HG02642 (cell line): ENCODE measurements around the gene EPHB4.
"Not testable (repeated sequence)": the region's sequence is repeated elsewhere in the genome, so short reads cannot be mapped to it uniquely, and the experiment has no call there.

Source experiments
- ATAC-seq: cut with Tn5 transposase; IDR thresholded peaks from one replicate; pipeline ENCODE4 v1.9.1; 2021; ENCODE audit warnings: mild to moderate bottlenecking; ENCODE audit not compliant: unreplicated experiment, poor library complexity

The EPHB4 gene

DNA sequence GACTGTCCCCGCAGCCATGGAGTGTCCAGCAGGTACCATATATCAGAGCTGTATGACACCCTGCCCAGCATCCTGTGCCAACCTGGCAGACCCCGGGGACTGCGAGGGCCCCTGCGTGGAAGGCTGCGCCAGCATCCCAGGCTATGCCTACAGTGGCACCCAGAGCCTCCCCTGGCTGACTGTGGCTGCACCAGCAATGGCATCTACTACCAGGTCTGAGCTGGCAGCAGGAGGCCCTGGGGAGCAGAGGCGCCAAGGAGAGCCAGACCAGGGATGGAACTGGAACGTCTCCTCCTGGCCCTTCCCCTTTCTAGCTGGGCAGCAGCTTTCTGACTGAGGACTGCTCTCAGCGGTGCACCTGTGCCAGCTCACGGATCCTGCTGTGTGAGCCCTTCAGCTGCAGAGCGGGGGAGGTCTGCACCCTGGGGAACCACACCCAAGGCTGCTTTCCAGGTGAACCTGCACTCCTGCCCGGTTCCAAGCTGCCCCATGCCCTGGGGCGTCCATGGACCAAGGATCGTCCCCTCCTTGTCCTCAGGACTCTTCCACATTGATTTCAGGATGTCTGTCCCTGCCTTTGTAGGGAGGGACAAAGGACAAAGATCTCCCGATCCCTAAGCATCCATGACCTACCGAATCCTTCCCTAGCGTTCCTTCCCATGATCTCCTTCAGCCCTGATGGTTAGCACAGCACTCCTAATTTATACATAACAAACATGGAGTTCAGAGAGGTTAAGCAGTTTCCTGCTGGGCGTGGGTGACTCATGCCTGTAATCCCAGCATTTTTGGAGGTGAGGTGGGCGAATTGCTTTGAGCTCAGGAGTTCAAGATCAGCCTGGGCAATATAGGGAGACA, 33.3 kb downstream of the EPHB4 start:
- no peak for ATAC-seq

DNA sequence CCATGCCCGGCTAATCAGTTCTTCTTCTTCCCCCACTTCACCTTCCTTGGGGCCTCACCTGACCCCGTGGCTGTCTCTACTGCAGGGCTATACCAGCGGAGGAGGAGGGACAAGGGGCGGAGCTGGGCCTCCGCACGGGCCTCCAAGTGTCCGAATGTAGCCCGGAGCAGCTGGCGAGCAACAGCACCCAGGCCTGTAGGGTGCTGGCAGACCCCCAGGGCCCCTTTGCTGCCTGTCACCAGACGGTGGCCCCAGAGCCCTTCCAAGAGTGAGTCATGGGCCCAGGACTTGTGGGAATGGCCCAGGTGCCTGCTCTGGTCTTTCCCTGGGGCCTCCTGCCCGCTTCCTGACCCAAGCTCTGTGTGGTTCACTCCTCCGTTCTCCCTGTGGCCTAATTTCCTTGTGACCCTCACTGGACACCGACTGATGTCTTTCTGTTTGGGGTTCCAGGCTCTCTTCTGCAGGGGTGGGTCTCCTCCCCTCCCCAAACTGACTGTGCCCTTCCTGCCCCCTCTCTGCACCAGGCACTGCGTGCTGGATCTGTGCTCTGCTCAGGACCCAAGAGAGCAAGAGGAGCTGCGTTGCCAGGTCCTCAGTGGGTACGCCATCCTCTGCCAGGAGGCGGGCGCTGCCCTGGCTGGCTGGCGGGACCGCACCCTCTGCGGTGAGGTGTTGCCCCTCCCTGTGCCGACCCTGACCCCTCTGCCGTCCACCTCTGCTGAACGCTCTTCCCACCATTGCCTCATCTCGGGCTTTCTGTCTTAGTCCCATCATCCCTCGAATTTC, 35.2 kb downstream of the EPHB4 start:
- ATAC-seq = no peak

DNA sequence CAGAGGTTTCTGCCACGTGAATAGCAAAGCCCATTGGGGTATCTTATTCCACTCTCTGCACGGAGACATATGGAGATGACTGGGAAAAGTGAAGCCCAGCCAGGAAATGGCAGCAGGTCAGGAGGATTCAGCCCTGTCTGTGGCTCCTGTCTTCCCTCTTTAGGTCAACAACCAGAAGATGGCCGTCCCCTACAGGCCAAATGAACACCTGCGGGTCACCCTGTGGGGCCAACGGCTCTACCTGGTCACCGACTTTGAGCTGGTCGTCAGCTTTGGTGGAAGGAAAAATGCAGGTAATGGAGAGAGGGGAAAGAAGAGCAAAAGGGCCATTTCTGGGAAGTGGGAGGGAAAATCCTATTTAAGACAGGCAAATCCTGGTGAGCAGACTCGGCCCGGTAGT, 38.3 kb downstream of the EPHB4 start:
- ATAC-seq = no peak

DNA sequence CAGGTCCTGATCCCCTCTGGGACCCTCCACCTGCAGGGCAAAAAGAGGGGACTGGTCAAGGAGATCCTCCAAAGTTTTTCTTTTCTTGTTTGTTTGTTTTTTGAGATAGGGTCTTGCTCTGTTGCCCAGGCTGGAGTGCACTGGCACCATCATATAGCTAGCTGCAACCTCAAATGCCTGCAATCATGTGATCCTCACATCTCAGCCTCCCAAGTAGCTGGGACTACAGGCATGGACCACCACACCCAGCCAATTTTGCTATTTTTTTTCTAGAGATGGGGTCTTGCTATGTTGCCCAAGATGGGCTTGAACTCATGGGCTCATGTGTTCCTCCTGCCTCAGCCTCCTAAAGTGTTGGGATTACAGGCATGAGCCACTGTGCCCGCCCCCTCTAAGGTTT, 41.0 kb downstream of the EPHB4 start:
- ATAC-seq = no peak

DNA sequence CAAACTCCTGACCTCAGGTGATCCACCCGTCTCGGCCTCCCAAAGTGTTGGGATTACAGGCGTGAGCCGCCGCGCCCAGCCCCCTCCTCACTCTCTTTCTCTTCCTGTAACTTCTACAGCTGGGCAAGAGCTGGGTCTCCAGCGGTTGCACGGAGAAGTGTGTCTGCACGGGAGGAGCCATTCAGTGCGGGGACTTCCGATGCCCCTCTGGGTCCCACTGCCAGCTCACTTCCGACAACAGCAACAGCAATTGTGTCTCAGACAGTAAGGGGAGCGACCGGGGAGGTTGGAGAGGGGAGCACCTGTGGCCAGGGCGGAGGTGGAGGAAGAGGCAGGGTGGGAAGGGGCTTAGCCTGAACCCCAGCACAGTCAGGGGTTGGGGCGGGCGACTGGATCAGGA, 41.4 kb downstream of the EPHB4 start:
- ATAC-seq = no peak

DNA sequence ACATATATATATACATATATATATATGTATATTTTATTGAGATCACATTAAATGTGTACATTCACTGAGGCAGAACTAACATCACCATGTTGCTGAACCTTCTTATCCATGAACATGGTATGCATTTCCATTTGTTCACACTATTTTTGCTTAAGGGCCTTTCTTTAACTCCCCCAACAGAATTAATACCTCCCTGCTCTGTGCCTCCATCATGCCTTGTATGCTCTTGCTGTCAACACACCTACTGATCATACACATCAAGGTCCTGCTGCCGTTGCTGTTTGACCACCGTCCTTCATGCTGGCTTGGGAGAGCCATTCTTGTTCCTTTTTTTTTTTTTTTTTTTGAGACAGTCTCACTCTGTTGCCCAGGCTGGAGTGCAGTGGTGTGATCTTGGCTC, 43.5 kb downstream of the EPHB4 start:
- no peak for ATAC-seq

DNA sequence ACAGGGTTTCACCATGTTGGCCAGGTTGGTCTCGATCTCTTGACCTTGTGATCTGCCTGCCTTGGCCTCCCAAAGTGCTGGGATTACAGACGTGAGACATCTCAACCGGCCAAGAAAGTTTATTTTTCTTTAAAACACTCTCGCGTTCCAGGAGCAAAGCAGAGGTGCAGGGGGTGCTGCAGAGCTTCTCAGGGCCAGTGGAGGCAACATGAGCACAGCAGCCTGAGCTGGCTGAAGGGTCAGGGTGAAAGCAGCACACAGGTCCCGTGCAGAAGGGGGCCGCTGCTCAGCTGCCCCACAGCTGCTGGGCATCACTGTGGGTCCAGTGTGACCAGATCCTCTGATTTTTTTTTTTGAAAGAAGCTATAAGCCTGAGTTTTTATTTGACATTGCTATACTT, 46.1 kb downstream of the EPHB4 start:
- no peak for ATAC-seq

DNA sequence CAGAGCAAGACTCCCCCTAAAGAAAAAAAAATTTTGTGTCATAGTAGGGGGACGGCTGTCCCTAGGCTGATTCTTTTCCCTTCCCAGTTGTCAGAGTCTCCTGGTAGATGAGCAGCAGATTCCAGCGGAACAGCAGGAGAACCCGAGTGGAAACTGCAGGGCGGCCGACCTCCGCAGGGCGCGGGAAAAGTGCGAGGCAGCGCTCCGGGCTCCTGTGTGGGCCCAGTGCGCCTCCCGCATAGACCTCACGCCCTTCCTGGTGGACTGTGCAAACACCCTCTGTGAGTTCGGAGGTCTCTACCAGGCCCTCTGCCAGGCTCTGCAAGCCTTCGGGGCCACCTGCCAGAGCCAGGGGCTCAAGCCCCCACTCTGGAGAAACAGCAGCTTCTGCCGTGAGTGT, 48.0 kb downstream of the EPHB4 start:
- no peak for ATAC-seq

DNA sequence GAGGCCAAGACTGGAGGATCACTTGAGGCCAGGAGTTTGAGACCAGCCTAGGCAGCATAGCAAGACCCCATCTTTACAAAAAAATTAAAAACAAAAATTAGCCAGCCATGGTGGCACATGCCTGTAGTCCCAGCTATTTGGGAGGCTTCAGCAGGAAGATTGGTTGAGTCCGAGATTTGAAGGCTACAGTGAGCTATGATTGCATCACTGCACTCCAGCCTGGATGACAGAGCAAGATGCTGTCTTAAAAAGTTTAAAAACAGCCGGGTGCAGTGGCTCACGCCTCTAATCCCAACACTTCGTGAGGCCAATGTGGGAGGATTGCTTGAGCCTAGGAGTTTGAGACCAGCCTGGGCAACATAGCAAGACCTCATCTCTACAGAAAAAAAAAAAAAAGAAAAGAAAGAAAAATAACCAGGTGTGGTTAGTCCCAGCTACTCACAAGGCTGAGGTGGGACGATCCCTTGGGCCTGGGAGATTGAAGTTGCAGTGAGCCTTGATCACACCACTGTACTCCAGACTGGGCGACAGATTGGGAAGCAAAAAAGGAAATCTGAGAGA, 49.2 kb downstream of the EPHB4 start:
- no peak for ATAC-seq

DNA sequence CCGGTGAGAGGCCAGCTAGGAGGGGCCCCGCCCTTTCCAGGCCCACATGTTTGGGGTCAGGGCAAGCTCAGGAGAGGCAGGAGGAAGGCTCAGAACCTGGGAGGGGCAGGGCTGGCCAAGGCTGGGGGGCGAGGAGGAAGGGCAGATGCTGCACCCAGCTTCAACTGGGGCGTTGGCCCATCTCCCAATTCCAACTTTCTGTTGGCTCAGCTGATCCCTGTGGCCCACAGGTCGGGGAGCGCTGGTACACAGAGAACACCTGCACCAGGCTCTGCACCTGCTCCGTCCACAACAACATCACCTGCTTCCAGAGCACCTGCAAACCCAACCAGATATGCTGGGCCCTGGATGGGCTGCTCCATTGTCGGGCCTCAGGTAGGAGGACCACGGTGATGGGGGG, 53.8 kb downstream of the EPHB4 start:
- ATAC-seq = no peak

DNA sequence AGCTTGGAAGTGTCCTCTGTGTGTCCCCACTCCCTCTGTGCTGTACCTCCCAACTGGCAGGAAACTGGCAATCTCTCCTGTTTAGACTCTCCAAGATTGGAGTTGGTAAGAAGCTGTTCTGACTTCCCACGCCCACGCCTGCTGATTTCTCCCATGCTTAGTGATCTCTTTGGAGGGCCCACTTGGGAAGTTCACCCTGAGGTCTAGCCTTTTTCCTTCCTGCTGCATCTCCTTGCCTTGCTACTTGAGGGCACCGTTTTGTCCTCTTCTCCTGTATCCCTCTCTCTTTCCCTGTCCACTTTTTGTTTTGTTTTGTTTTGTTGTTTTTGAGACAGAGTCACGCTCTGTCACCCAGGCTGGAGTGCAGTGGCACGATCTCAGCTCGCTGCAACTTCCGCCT, 58.5 kb downstream of the EPHB4 start:
- ATAC-seq = no peak

DNA sequence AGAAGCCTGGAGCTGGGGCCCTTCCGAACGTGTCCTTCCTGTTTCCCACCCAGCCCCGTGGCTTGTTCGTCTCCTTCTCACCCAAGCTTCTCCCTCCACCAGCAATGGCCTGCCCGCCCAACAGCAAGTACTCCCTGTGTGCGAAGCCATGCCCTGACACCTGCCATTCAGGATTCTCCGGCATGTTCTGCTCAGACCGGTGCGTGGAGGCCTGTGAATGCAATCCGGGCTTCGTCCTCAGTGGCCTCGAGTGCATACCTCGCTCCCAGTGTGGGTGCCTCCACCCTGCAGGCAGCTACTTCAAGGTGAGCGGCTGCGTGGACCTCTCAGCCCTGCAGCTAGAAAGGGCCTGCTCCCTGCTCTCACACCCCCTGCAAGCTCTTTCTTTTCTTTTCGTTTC, 62.1 kb downstream of the EPHB4 start:
- ATAC-seq = no peak

DNA sequence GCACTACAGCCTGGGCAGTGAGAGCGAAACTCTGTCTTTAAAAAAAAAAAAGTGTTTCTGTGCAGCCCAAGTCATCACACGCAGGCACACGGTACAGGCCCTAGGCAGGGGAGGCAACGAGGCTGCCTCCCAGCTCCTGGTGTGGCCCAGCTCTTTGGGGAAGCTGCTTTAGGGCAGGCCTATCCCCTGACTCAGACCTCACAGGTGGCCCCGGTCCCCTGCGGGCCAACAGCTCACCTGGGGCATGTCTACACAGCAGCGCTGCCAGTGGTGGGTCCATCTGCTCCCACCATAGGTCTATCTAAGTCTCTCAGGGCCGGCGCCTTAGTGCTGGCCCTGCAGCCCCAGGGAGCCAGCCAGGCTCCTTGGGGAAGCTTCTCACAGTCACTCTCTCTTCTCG, 62.5 kb downstream of the EPHB4 start:
- no peak for ATAC-seq

DNA sequence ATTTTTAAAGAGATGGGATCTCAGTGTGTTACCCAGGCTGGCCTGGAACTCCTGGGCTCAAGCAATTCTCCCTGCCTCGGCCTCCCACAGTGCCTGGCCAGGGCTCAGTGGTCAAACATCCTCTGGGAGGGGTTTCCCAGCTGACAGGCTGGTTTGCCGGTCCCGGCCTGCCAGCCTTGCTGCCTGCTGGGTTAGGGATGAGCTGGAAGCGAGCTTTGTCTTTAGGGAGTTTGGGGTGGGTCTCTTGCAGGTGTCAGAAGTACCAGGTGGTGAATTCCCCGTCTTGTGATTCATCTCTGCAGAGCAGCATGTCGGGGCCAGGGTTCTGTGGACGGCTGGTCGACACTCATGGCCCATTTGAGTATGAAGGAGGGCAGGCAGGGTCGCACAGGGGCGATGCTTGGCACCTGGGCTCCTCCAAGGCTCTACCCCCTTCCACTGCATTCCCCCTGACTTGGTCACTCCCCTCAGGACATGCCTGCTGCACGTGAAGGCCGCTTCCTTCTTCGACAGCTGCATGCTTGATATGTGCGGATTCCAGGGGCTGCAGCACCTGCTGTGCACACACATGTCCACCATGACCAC, 63.7 kb downstream of the EPHB4 start:
- ATAC-seq = no peak

DNA sequence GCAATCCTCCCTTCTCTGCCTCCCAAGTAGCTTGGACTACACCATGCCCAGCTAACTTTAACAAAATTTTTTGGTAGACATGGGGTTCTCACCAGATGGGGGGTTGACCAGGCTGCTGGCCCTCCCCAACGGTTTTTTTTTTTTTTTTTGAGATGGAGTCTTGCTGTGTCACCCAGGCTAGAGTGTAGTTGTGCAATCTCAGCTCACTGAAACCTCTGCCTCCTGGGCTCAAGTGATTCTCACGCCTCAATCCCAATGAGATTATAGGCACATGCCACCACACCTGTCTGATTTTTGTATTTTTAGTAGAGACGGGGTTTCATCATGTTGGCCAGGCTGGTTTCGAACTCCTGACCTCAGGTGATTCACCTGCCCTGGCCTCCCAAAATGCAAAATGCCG, 64.5 kb downstream of the EPHB4 start:
- not testable (repeated sequence) for ATAC-seq

DNA sequence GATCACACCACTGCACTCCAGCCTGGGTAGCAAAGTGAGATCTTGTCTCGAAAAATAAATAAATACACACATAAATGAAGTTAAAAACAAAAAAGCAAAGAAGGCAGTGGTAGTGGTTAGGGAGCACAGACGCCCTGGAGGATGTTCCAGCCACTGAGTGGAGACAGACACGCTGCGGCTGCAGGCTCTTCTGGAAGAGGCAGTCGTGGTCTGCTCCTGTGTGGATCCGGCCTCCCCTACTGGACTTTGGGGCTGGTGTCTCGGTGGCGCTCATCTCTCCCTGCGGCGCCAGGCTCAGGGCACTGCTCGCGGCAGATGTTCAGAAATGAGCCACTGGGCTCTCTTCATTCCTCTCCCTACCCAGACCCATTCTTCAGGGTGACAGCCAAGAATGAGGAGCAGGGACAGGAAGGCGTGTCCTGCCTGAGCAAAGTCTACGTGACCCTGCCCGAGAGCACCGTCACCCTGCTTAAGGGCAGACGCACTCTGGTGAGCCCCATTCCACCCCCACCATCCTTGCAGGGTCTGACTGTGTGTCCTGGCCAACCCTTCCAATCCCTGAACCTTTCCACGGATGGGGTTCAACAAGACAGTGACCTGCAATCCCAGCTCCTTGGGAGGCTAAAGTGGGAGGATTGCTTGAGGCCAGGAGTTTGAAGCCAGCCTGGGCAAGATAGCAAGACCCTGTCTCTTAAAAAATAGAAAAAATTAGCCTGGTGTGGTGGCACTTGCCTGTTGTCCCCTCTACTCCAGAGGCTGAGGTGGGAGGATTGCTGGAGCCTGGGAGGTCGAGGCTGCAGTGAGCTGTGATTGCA, 67.8 kb downstream of the EPHB4 start:
- no peak for ATAC-seq

DNA sequence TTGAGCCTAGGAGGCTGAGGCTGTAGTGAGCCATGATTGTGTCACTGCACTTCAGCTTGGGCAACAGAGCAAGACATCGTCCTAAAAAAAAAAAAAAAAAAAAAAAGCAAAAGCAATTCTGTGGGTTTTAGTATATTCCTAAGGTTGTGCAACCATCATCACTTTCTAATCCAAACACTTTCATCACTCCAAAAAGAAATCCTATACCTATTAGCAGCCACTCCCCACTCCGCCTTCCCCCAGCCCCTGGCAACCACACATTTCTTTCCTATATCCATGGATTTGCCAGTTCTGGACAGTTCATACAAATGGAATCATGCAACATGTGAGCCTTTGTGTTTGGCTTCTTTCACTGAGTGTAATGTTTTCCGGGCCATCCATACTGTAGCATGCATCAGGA, 73.6 kb downstream of the EPHB4 start:
- no peak for ATAC-seq

DNA sequence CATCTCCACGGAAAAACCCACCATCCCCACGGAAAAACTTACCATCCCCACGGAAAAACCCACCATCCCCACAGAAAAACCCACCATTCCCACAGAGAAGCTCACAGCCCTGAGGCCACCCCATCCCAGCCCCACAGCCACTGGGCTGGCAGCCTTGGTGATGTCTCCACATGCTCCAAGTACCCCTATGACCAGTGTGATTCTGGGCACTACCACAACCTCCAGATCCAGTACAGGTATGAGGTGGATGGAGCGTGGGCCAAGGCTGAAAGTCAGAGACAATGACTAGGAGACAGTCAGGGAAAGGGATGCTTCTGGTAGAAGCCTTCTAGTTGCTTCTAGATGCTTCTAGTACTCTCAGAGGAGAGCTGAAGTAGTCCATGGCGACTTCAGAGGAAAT, 74.3 kb downstream of the EPHB4 start:
- no peak for ATAC-seq
